ENCODE data around the gene CHD5.

Gene CHD5

DNA sequence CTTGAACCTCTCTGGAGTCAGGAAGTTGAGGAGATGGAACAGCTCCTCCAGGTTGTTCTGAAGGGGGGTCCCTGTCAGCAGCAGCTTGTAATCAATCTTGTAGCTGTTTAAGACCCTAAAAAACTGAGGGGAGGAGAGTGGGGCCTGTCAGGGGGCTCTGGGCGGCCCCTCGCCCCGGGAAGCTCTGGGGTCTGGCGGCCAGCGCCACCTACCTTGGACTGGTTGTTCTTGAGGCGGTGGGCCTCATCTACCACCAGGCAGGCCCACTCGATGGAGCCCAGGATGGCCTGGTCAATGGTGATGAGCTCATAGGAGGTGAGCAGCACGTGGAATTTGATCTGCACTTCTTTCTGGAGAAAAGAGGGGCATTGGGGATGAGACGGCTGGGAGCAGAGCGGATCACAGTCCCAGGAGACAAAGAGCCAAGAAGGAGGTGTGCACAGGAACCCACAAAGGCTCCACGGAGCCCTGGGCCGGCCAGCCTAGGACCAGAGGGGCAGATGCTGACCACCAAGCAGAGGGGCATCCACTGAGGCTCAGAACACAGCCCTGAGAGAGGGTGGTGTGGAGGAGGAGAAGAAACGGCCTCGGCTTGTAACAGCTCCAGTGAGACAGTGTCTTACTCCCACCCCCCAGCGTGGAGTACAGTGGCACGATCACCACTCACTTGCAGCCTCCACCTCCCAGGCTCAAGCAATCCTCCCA, 43.5 kb downstream of the CHD5 start:
- Histone ChIP-seq H3K4me2 (ENCODE audit: low read depth, low read length, poor library complexity, severe bottlenecking) (no peak overlapping the region), H3K79me2 (ENCODE audit: insufficient read depth, low read length) (no peaks in the 10 kb centered on the region), H3K4me3 (ENCODE audit: low read length, poor library complexity, severe bottlenecking) (no peak overlapping the region), H3K9ac (ENCODE audit: low read depth, low read length, poor library complexity, severe bottlenecking) (no peak overlapping the region), H3F3A (ENCODE audit: low read depth) (no peaks in the 10 kb centered on the region), H4K20me1 (ENCODE audit: insufficient read depth, low read length, poor library complexity, severe bottlenecking) (no peaks in the 10 kb centered on the region), H3K9me2 (replicated peaks; ENCODE audit: low read depth, low read length) (no peaks in the 10 kb centered on the region), H3K4me1 (ENCODE audit: insufficient read depth, low read length, poor library complexity, severe bottlenecking) (no peaks in the 10 kb centered on the region), H3K9me3 (ENCODE audit: insufficient read depth, low read depth, low read length) (no peaks in the 10 kb centered on the region), H3K36me3 (ENCODE audit: insufficient read depth, low read length) (no peaks in the 10 kb centered on the region), H3K27me3 (ENCODE audit: insufficient read depth, low read length, poor library complexity, severe bottlenecking) (no peaks in the 10 kb centered on the region), H2AFZ (ENCODE audit: low read length) (no peak overlapping the region)
- TF ChIP-seq EZH2phosphoT487 (IDR thresholded peaks at IDR 0.05; ENCODE audit: borderline replicate concordance) = no peak
- TF ChIP-seq, protein P1, sequence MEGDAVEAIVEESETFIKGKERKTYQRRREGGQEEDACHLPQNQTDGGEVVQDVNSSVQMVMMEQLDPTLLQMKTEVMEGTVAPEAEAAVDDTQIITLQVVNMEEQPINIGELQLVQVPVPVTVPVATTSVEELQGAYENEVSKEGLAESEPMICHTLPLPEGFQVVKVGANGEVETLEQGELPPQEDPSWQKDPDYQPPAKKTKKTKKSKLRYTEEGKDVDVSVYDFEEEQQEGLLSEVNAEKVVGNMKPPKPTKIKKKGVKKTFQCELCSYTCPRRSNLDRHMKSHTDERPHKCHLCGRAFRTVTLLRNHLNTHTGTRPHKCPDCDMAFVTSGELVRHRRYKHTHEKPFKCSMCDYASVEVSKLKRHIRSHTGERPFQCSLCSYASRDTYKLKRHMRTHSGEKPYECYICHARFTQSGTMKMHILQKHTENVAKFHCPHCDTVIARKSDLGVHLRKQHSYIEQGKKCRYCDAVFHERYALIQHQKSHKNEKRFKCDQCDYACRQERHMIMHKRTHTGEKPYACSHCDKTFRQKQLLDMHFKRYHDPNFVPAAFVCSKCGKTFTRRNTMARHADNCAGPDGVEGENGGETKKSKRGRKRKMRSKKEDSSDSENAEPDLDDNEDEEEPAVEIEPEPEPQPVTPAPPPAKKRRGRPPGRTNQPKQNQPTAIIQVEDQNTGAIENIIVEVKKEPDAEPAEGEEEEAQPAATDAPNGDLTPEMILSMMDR (conservative IDR thresholded peaks at IDR 0.05; ENCODE audit: low read length) = no peak

DNA sequence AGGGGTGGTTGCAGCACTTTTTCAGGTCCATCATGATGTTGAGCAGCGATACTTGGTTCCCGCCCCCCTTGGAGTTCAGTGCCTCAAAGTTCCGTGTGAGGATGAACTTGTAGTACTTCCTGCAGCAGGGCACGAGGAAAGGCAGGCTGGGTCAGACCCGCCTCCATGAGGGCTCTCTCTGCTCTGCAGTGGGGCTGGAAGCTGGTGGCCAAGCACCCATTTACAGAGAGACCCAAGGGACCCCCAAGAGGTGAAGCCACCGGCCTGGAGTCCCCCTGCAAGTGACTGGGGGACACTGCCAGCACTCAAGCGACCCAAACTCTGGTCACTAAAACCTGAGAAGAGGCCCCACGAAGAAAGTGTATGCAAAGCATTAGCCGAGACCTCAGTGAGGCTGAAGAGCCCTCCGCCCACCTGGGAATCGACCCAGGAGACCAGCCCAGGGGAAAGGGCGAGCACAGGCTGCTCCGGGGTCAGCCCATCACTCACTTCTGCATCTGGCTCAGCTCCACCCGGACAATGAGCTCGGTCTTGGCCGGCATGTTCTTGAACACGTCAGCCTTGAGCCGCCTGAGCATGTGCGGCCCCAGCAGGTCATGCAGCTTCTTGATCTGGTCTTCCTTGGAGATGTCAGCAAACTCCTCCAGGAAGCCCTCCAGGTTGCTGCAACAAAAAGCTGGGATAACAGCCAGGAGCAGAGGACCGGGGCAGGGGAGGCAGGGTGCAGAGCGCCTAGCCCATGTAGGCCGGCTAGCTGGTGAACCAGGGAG, 45.2 kb downstream of the CHD5 start:
- H3K4me3 ChIP-seq (ENCODE audit: low read length, poor library complexity, severe bottlenecking) = no peak overlapping the region
- H3K9me3 ChIP-seq (ENCODE audit: insufficient read depth, low read depth, low read length) = no peaks in the 10 kb centered on the region
- H3K4me2 ChIP-seq (ENCODE audit: low read depth, low read length, poor library complexity, severe bottlenecking) = no peak overlapping the region
- H3K4me1 ChIP-seq (ENCODE audit: insufficient read depth, low read length, poor library complexity, severe bottlenecking) = no peaks in the 10 kb centered on the region
- H2AFZ ChIP-seq (ENCODE audit: low read length) = no peak overlapping the region
- no peaks in the 10 kb centered on the region for H3K9me2 ChIP-seq (replicated peaks; ENCODE audit: low read depth, low read length)
- H3K79me2 ChIP-seq (ENCODE audit: insufficient read depth, low read length) = no peaks in the 10 kb centered on the region
- H3K9ac ChIP-seq (ENCODE audit: low read depth, low read length, poor library complexity, severe bottlenecking) = no peak overlapping the region
- no peaks in the 10 kb centered on the region for H3K27me3 ChIP-seq (ENCODE audit: insufficient read depth, low read length, poor library complexity, severe bottlenecking)
- no peaks in the 10 kb centered on the region for H4K20me1 ChIP-seq (ENCODE audit: insufficient read depth, low read length, poor library complexity, severe bottlenecking)
- H3K36me3 ChIP-seq (ENCODE audit: insufficient read depth, low read length) = no peaks in the 10 kb centered on the region
- H3F3A ChIP-seq (ENCODE audit: low read depth) = no peaks in the 10 kb centered on the region
- TF ChIP-seq, protein P1 (conservative IDR thresholded peaks at IDR 0.05; ENCODE audit: low read length) = no peak
- no peak for TF ChIP-seq EZH2phosphoT487 (IDR thresholded peaks at IDR 0.05; ENCODE audit: borderline replicate concordance)

DNA sequence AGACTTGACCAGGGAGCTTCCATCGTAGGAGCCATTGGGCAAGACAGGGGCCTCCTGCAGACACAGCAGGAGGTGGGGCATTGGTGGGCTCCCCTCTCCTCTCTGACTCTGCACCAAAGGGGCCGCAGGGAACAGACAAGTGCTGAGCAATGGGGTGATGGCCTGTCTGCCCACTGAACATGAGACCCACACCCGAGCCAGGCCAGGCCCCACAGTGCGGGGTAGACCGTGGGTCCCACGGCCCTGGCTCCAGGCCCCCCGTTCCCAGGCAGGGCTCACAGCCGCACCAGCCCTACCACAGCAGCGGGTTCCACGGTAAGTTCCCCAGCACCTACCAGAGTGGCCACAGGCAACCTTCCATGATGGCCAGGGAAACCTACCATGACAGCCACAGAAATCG, 45.9 kb downstream of the CHD5 start:
- Histone ChIP-seq H3K4me1 (ENCODE audit: insufficient read depth, low read length, poor library complexity, severe bottlenecking) (no peaks in the 10 kb centered on the region), H3K9me2 (replicated peaks; ENCODE audit: low read depth, low read length) (no peaks in the 10 kb centered on the region), H3K27me3 (ENCODE audit: insufficient read depth, low read length, poor library complexity, severe bottlenecking) (no peaks in the 10 kb centered on the region), H3K36me3 (ENCODE audit: insufficient read depth, low read length) (no peaks in the 10 kb centered on the region), H3K9ac (ENCODE audit: low read depth, low read length, poor library complexity, severe bottlenecking) (no peak overlapping the region), H3F3A (ENCODE audit: low read depth) (no peaks in the 10 kb centered on the region), H3K4me2 (ENCODE audit: low read depth, low read length, poor library complexity, severe bottlenecking) (no peak overlapping the region), H2AFZ (ENCODE audit: low read length) (no peak overlapping the region), H3K79me2 (ENCODE audit: insufficient read depth, low read length) (no peaks in the 10 kb centered on the region), H4K20me1 (ENCODE audit: insufficient read depth, low read length, poor library complexity, severe bottlenecking) (no peaks in the 10 kb centered on the region), H3K4me3 (ENCODE audit: low read length, poor library complexity, severe bottlenecking) (no peak overlapping the region), H3K9me3 (ENCODE audit: insufficient read depth, low read depth, low read length) (no peaks in the 10 kb centered on the region)
- TF ChIP-seq, protein P1 (conservative IDR thresholded peaks at IDR 0.05; ENCODE audit: low read length) = no peak
- no peak for TF ChIP-seq EZH2phosphoT487 (IDR thresholded peaks at IDR 0.05; ENCODE audit: borderline replicate concordance)

Measured in Loucy (cell line).